ENCODE data around the gene FMR1. TPM values are rescaled to one million over a fixed set of nuclear protein-coding genes. Genes with fewer than 3 reads are reported as not detected.

The FMR1 gene
- total RNA-seq, 6 experiments from 2014 or later: 16.2 to 32.9 (median 21.5) TPM

DNA sequence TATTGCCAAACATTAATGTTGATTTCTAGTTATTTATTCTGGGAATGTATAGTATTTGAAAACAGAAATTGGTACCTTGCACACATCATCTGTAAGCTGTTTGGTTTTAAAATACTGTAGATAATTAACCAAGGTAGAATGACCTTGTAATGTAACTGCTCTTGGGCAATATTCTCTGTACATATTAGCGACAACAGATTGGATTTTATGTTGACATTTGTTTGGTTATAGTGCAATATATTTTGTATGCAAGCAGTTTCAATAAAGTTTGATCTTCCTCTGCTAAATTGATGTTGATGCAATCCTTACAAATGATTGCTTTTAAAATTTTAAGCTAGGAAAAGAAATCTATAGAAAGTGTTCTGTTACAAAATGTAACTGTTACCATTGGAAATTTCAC is 38.6 kb downstream of the FMR1 start:
- no peak for TF ChIP-seq POLR2A (IDR thresholded peaks at IDR 0.05)
- TF ChIP-seq, protein P1, sequence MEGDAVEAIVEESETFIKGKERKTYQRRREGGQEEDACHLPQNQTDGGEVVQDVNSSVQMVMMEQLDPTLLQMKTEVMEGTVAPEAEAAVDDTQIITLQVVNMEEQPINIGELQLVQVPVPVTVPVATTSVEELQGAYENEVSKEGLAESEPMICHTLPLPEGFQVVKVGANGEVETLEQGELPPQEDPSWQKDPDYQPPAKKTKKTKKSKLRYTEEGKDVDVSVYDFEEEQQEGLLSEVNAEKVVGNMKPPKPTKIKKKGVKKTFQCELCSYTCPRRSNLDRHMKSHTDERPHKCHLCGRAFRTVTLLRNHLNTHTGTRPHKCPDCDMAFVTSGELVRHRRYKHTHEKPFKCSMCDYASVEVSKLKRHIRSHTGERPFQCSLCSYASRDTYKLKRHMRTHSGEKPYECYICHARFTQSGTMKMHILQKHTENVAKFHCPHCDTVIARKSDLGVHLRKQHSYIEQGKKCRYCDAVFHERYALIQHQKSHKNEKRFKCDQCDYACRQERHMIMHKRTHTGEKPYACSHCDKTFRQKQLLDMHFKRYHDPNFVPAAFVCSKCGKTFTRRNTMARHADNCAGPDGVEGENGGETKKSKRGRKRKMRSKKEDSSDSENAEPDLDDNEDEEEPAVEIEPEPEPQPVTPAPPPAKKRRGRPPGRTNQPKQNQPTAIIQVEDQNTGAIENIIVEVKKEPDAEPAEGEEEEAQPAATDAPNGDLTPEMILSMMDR (IDR thresholded peaks at IDR 0.05): no peak
- peak; percentile 67 to 93 (median 80) for ATAC-seq
- 6% methylated on average over 1 of the region's 1 CpG for WGBS (ENCODE audit: insufficient coverage, low coverage, low lambda C conversion rate, missing lambda C conversion rate)

GRCh38 chrX:147953976-147954375 is 42.3 kb downstream of the FMR1 start:
- Histone ChIP-seq H3K4me3 (no peak overlapping the region), H3K9me3 (no peaks in the 10 kb centered on the region), H3K27ac (no peak overlapping the region), H3K4me1 (peaks cover 0 to 4% (median 0%) of the 10 kb centered on the region in 4 donors), H3K27me3 (no peaks in the 10 kb centered on the region), H3K36me3 (no peaks in the 10 kb centered on the region)
- intact Hi-C loops (cut with DNase I): no loop called here
- ATAC-seq (no peak), DNase-seq (no peak)
- WGBS (ENCODE audit: insufficient coverage, low coverage, low lambda C conversion rate, missing lambda C conversion rate): 29% methylated on average over 1 of the region's 2 CpGs
- TF ChIP-seq POLR2A (IDR thresholded peaks at IDR 0.05): no peak
- TF ChIP-seq, protein P1 (IDR thresholded peaks at IDR 0.05): no peak

More for the DNA sequence above, 38.6 kb downstream of the FMR1 start:
- Histone ChIP-seq H3K27ac (peak overlapping the region; percentile 15 to 34 (median 23)), H3K36me3 (no peaks in the 10 kb centered on the region), H3K4me1 (peaks cover 0 to 4% (median 0%) of the 10 kb centered on the region in 4 donors), H3K4me3 (no peak overlapping the region), H3K9me3 (no peaks in the 10 kb centered on the region), H3K27me3 (no peaks in the 10 kb centered on the region)
- DNase-seq: no peak
- intact Hi-C loops (cut with DNase I): no loop called here

GRCh38 chrX:147957291-147957690 is 45.6 kb downstream of the FMR1 start:
- H3K36me3 ChIP-seq: no peaks in the 10 kb centered on the region
- H3K27me3 ChIP-seq: no peaks in the 10 kb centered on the region
- TF ChIP-seq, protein P1 (IDR thresholded peaks at IDR 0.05): no peak
- TF ChIP-seq POLR2A (IDR thresholded peaks at IDR 0.05): no peak
- no peak for DNase-seq
- no peak overlapping the region for H3K27ac ChIP-seq
- 40% methylated on average over 2 of the region's 2 CpGs for WGBS (ENCODE audit: insufficient coverage, low coverage, low lambda C conversion rate, missing lambda C conversion rate)
- no peaks in the 10 kb centered on the region for H3K9me3 ChIP-seq
- intact Hi-C loops (cut with DNase I): no loop called here
- H3K4me1 ChIP-seq: no peaks in the 10 kb centered on the region
- no peak overlapping the region for H3K4me3 ChIP-seq
- no peak for ATAC-seq

DNA sequence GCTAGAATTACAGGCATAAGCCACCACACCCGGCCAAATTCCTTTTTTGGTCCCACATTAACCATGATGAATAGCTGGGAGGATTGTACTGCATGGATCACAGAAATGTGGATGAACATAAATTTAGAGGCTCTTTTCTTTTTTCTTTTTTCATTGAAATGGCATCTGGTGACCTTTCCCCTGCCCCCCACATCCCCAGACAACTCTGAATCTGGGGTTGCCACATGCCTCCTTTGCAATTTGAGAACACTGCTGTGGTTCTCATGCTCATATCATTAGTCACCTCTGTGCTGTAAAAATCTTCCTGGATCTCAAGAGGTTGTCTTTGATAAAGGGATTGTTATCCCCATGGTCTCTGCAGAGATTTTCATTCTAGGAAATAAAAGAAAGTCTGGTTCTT is 46.6 kb downstream of the FMR1 start:
- Histone ChIP-seq H3K27ac (no peak overlapping the region), H3K9me3 (no peaks in the 10 kb centered on the region), H3K4me3 (no peak overlapping the region), H3K4me1 (no peaks in the 10 kb centered on the region), H3K36me3 (no peaks in the 10 kb centered on the region), H3K27me3 (no peaks in the 10 kb centered on the region)
- DNase-seq: no peak
- intact Hi-C loops (cut with DNase I): no loop called here
- no peak for ATAC-seq
- TF ChIP-seq POLR2A (IDR thresholded peaks at IDR 0.05): no peak
- TF ChIP-seq, protein P1 (IDR thresholded peaks at IDR 0.05): no peak
- 67% methylated on average over 1 of the region's 1 CpG for WGBS (ENCODE audit: insufficient coverage, low coverage, low lambda C conversion rate, missing lambda C conversion rate)

GRCh38 chrX:147960722-147961121 is 49.0 kb downstream of the FMR1 start:
- no peak for TF ChIP-seq POLR2A (IDR thresholded peaks at IDR 0.05)
- TF ChIP-seq, protein P1 (IDR thresholded peaks at IDR 0.05): no peak
- intact Hi-C loops (cut with DNase I): no loop called here
- ATAC-seq: no peak
- Histone ChIP-seq H3K27ac (no peak overlapping the region), H3K4me3 (no peak overlapping the region), H3K9me3 (no peaks in the 10 kb centered on the region), H3K36me3 (no peaks in the 10 kb centered on the region), H3K27me3 (no peaks in the 10 kb centered on the region), H3K4me1 (no peaks in the 10 kb centered on the region)
- WGBS (ENCODE audit: insufficient coverage, low coverage, low lambda C conversion rate, missing lambda C conversion rate): 51% methylated on average over 2 of the region's 2 CpGs
- DNase-seq: no peak

Data from right lobe of liver (tissue), 6 donors.